Mucosa of stomach (tissue), 1 donor: Measurements from ENCODE around the gene SLC8A1.

Experiments used
- H3K27me3 ChIP-seq: one replicate; pipeline ENCODE4 v1.7.0; 2013; ENCODE audit warnings: mild to moderate bottlenecking, low read length; ENCODE audit not compliant: control insufficient read depth, insufficient read depth
- H3K36me3 ChIP-seq: one replicate; pipeline ENCODE4 v1.7.0; 2013; ENCODE audit warnings: low read length; ENCODE audit not compliant: control insufficient read depth, insufficient read depth
- H3K4me1 ChIP-seq: one replicate; pipeline ENCODE4 v1.7.0; 2013; ENCODE audit warnings: mild to moderate bottlenecking, low read length; ENCODE audit not compliant: control insufficient read depth, insufficient read depth
- H3K4me3 ChIP-seq: one replicate; pipeline ENCODE4 v1.7.0; 2013; ENCODE audit warnings: low read length
- H3K9ac ChIP-seq: one replicate; pipeline ENCODE4 v1.7.0; 2013; ENCODE audit warnings: mild to moderate bottlenecking, low read length, moderate library complexity
- H3K9me3 ChIP-seq: one replicate; pipeline ENCODE4 v1.7.0; 2013; ENCODE audit warnings: mild to moderate bottlenecking, low read length, moderate library complexity; ENCODE audit not compliant: control insufficient read depth
- donor health status: Pancreatic carcinoma.

Gene SLC8A1

DNA sequence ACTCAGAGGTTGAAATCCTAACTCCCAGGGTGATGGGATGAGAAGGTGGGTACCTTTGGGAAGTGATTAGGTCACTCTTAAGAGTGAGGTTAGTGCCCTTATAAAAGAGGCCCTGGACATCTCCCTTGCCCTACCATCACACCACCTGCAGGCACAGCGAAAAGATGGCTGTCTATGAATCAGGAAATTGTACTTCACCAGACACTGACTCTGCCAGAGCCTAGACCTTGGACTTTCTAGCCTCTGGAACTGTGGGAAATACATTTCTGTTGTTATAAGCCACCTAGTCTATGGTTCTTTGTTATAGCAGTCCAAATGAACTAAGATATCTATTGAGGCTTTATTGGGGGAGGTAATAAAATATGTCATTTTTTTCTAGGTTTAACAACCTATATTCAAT, 203.6 kb downstream of the SLC8A1 start:
- H3K4me3 ChIP-seq: no peak overlapping the region
- H3K27me3 ChIP-seq: no peaks in the 10 kb centered on the region
- H3K36me3 ChIP-seq: no peaks in the 10 kb centered on the region
- H3K9ac ChIP-seq: no peak overlapping the region
- H3K9me3 ChIP-seq: no peaks in the 10 kb centered on the region
- peaks cover 21% of the 10 kb centered on the region for H3K4me1 ChIP-seq

DNA sequence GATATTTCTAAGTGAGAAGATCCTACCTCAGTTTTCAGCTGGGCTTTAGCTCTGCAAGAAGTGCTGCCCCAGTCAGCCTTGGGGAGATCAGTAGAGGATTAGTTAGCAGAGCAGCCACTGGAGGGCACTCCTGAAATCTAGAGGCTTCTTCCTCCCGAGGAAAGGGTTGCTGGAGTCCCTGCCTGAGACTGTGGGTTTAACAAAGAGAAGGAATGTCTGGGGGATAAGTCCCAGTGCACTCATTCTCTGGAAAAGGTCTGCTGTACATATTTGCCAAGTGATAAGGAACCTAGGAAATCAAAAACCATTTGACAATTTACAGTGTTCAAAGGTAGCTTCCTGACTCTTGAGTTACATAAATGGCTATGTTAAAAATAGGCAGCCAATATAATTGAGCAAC, 207.2 kb downstream of the SLC8A1 start:
- H3K4me3 ChIP-seq: no peak overlapping the region
- H3K36me3 ChIP-seq: no peaks in the 10 kb centered on the region
- peaks cover 10% of the 10 kb centered on the region for H3K4me1 ChIP-seq
- no peaks in the 10 kb centered on the region for H3K9me3 ChIP-seq
- H3K9ac ChIP-seq: no peak overlapping the region
- no peaks in the 10 kb centered on the region for H3K27me3 ChIP-seq

DNA sequence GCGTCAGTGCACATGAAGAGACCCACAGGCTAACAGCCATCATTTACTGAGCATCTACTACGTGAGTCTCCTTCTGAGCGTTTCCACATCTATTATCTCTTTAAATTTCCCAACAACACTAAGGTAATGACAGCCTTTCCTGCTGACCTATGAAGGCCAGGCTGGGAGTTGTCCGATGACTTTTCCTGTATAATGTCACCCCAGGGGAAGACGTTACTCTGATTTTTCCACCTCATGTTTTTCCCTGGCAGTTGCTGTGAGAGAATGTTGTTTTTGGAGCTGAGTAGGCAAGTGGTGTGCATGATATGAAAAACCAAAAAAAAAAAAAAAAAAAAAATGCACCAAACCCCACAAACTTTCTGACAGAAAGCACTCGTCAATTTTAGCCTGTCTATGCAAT, 207.6 kb downstream of the SLC8A1 start:
- no peaks in the 10 kb centered on the region for H3K36me3 ChIP-seq
- H3K9ac ChIP-seq: no peak overlapping the region
- H3K4me3 ChIP-seq: no peak overlapping the region
- H3K27me3 ChIP-seq: no peaks in the 10 kb centered on the region
- peaks cover 10% of the 10 kb centered on the region for H3K4me1 ChIP-seq
- H3K9me3 ChIP-seq: no peaks in the 10 kb centered on the region

DNA sequence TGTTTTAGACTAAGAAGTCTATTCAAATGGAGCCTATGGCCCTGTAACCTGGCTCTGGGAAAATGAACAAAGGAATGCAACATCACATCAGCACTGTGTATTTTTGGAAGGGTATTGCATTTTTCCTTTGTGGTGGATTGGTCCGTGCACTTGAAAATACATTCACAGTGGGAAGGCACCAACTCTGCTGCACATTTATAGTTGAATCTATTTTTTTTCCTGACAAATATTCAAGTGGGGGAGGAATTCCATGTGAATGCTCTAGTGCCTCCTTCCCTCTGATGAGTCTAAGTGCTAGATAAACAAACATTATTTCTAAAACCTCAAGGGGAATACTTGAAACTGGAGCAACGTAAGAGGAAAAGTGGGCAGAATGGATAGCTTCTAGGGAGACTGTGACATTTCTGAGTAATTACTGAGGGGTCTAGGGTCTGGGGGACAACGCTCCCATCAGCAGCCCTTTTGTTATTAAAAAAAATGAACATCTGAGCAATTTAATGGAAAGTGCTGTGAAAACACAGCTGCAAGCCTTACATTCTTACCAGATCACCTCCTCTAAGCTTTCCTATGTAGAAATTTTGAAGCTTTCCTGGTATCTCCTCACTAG, 208.2 kb downstream of the SLC8A1 start:
- Histone ChIP-seq H3K36me3 (no peaks in the 10 kb centered on the region), H3K27me3 (no peaks in the 10 kb centered on the region), H3K4me3 (no peak overlapping the region), H3K9me3 (no peaks in the 10 kb centered on the region), H3K4me1 (peaks cover 10% of the 10 kb centered on the region), H3K9ac (no peak overlapping the region)

DNA sequence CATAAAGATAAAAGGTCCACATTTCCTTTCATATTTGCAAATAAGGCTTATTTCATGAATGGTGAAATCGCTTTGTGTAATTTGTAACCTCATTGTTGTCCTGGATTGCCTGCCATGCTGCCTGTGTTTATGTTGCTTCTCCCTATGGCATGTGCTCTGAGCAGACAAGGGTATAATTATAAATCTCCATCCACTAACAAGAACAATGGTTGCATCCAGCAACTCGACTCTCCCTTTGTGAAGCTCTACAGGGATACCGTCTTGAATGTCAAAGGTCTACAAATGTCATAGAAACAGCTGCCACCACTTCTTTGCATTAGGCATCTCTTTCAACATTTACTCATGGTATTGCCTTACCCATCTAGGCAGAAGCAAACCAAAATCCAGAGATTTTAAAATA, 209.6 kb downstream of the SLC8A1 start:
- H3K27me3 ChIP-seq: no peaks in the 10 kb centered on the region
- H3K4me1 ChIP-seq: peaks cover 10% of the 10 kb centered on the region
- H3K4me3 ChIP-seq: no peak overlapping the region
- H3K36me3 ChIP-seq: no peaks in the 10 kb centered on the region
- H3K9ac ChIP-seq: no peak overlapping the region
- no peaks in the 10 kb centered on the region for H3K9me3 ChIP-seq

DNA sequence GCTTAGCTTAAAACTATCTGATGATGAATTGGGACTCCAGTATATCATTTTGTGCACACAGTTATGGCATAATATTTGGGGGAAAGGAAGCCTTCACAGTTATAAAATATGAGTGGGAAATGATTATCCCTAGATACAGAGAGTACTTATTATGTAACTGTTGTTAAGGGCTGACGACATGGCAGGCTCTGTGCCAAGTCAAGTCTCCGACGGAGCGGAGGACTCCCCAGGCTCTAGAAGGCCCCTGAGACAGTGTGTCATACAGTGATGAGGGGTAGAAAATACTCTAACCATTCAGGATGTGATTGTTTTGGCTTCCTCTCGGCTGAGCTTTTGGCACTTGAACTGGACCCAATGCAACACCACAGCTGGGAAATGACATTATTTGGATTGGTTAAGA, 211.8 kb downstream of the SLC8A1 start:
- Histone ChIP-seq H3K27me3 (no peaks in the 10 kb centered on the region), H3K9me3 (no peaks in the 10 kb centered on the region), H3K4me1 (peaks cover 10% of the 10 kb centered on the region), H3K36me3 (no peaks in the 10 kb centered on the region), H3K9ac (no peak overlapping the region), H3K4me3 (no peak overlapping the region)

DNA sequence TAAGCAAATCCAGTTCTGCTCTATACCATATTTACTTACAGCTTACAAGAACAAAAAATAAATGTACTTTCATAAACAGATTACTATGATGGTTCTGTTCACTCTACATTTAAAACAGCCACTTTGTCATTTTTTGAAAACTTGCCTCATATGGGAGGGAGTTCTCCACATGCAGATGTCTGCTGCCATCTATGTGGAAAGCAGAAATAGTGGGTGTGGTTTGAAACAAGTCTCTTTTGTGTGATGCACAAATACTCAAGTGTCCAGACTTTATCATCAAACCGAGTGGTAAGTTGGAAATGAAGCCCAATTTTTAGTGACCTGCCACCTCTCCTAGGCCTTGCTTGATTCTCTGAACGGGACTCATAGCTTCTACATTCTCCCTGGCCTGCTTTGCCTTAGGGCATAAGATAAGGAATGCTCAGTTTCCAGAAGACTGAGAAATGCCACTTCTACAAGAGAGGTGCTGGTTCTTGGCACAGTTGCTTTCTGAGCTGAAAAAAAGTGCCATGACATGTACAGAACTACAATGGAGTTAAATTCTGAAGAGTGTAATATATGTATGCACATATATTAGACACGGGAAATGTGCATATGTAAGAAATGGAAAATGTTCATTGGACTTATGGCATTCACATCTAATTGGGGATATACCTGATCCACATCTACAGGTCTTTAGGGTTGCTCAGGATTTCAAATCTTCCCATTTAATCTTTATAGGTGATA, 221.0 kb downstream of the SLC8A1 start:
- no peaks in the 10 kb centered on the region for H3K4me1 ChIP-seq
- H3K36me3 ChIP-seq: no peaks in the 10 kb centered on the region
- no peaks in the 10 kb centered on the region for H3K27me3 ChIP-seq
- H3K9ac ChIP-seq: no peak overlapping the region
- H3K4me3 ChIP-seq: no peak overlapping the region
- no peaks in the 10 kb centered on the region for H3K9me3 ChIP-seq

DNA sequence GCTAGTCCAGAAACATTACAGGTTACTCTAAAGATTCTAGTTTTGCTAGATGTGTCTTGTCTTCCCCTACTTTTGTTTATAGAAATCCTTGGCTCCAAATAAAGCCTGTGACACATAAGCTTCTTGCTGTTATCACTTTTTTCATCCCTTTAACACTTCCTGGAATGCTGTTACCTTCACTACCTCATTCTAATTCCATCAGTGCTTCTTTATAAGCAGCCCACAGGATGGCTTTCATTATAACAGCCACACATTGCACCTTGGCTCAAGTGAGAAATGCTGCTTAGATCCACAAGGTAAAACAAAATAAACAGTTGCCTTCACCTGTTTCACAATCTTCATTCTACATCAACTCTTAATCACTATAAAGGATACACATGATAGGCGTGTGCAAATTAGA, 221.7 kb downstream of the SLC8A1 start:
- Histone ChIP-seq H3K4me3 (no peak overlapping the region), H3K9ac (no peak overlapping the region), H3K4me1 (no peaks in the 10 kb centered on the region), H3K9me3 (no peaks in the 10 kb centered on the region), H3K27me3 (no peaks in the 10 kb centered on the region), H3K36me3 (no peaks in the 10 kb centered on the region)

DNA sequence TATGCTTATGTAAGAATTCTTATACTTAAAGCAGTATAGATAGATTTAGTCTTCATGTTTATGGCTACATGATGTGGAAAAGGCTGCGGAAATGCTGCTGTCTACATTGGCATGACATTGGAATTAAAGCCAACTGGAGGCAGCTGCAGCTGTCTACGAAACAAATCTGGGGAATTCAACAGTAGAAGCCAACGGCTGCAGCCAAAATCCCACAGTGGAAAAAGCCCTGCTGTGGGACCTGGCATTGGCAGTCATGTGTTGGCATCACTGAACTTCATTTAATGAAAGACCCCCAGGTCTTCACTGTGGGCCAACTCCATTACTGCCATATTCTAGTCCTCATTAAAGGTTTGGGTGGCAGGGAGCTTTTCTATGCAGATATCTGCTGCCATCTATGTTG, 223.6 kb downstream of the SLC8A1 start:
- no peaks in the 10 kb centered on the region for H3K36me3 ChIP-seq
- H3K9me3 ChIP-seq: no peaks in the 10 kb centered on the region
- H3K4me1 ChIP-seq: no peaks in the 10 kb centered on the region
- no peaks in the 10 kb centered on the region for H3K27me3 ChIP-seq
- H3K9ac ChIP-seq: no peak overlapping the region
- no peak overlapping the region for H3K4me3 ChIP-seq

DNA sequence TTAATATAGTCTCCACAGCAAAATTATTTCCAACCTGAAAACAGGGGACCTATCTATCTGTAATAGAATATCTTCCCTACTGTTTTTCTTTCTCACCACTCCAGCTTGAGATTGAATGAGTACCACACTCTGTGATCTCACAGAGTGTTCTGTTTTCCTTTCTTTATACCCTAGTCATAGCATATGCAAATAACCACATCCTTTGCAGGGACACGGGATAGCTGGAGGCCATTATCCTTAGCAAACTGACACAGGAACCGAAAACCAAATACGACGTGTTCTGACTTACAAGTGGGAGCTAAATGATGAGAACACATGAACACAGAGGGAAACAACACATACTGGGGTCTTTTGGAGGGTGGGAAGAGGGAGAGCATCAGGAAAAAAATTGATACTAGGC, 224.7 kb downstream of the SLC8A1 start:
- Histone ChIP-seq H3K4me3 (no peak overlapping the region), H3K9ac (no peak overlapping the region), H3K27me3 (no peaks in the 10 kb centered on the region), H3K36me3 (no peaks in the 10 kb centered on the region), H3K9me3 (no peaks in the 10 kb centered on the region), H3K4me1 (no peaks in the 10 kb centered on the region)

DNA sequence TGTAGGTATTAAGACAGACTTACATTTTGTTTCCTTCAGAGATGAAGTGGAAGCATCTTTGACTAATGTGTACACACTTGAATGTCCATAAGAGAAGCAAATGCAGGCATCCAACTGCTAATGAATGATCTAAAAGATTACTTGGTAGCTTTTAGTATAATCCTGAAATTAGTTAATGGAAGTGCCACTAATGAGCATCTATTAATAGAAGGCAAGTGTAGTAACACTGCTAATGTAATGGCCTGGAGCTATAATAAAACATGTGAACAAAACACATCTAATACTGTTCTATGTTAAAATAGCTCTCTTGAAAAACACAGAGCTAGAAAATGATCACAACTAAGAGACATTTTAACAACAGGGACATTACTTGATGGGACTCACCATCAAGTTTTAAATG, 225.3 kb downstream of the SLC8A1 start:
- Histone ChIP-seq H3K4me1 (no peaks in the 10 kb centered on the region), H3K36me3 (no peaks in the 10 kb centered on the region), H3K4me3 (no peak overlapping the region), H3K9me3 (no peaks in the 10 kb centered on the region), H3K9ac (no peak overlapping the region), H3K27me3 (no peaks in the 10 kb centered on the region)

DNA sequence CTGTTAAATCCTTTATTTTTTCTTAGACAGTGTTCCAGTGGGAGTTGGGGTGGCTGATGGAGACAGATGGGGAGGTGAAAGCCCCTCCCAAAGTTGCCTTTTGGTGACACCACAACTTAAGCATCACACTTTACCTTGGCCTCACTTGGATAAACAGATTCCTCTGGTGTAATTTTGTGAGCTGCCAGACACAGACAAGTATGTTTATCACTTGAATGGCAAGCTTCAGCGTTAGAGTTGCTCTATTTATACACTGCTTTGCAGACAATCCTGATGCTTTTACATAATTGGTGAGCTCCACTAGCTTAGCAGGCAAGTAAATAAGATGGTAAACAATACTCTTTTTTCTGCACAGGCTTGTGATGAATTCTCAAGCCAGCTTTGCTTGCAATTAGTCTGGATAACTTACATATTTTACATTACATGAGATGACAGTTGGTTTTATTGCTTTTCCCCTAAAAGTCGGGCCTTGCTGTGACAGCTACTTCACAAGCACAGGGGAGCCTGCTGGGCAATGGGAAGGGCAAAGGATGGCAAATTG, 226.2 kb downstream of the SLC8A1 start:
- no peak overlapping the region for H3K9ac ChIP-seq
- no peaks in the 10 kb centered on the region for H3K4me1 ChIP-seq
- no peaks in the 10 kb centered on the region for H3K9me3 ChIP-seq
- H3K4me3 ChIP-seq: no peak overlapping the region
- H3K27me3 ChIP-seq: no peaks in the 10 kb centered on the region
- H3K36me3 ChIP-seq: no peaks in the 10 kb centered on the region
